ENCODE measurements around the gene SHROOM3. TPM values are rescaled to one million over a fixed set of nuclear protein-coding genes. Genes with fewer than 3 reads are reported as not detected.

Gene SHROOM3
- total RNA-seq, 1 donor from 2014 or later: 42.7 TPM

GRCh38 chr4:76441881-76442280 lies 6.9 kb downstream of the SHROOM3 start:
- peaks cover 18% of the 10 kb centered on the region for H3K4me1 Mint-ChIP-seq (ENCODE audit: low read depth)
- no peak for TF ChIP-seq CTCF (IDR thresholded peaks at IDR 0.05)
- H3K36me3 Mint-ChIP-seq (ENCODE audit: low read depth): peaks cover 2% of the 10 kb centered on the region
- no peak for DNase-seq (ENCODE audit: low spot score)
- no peak overlapping the region for H3K4me3 Mint-ChIP-seq (ENCODE audit: unreplicated experiment)
- no peak overlapping the region for H3K27ac Mint-ChIP-seq (ENCODE audit: unreplicated experiment)
- no peaks in the 10 kb centered on the region for H3K27me3 Mint-ChIP-seq (ENCODE audit: low read depth)
- peaks cover 7% of the 10 kb centered on the region for H3K9me3 Mint-ChIP-seq (ENCODE audit: low read depth)

GRCh38 chr4:76442807-76443206 lies 7.8 kb downstream of the SHROOM3 start:
- H3K9me3 Mint-ChIP-seq (ENCODE audit: low read depth): peaks cover 7% of the 10 kb centered on the region
- H3K36me3 Mint-ChIP-seq (ENCODE audit: low read depth): peaks cover 2% of the 10 kb centered on the region
- H3K4me1 Mint-ChIP-seq (ENCODE audit: low read depth): peaks cover 21% of the 10 kb centered on the region

GRCh38 chr4:76443376-76443775 lies 8.3 kb downstream of the SHROOM3 start:
- peaks cover 2% of the 10 kb centered on the region for H3K36me3 Mint-ChIP-seq (ENCODE audit: low read depth)
- no peak overlapping the region for H3K27ac Mint-ChIP-seq (ENCODE audit: unreplicated experiment)
- DNase-seq (ENCODE audit: low spot score): no peak
- H3K27me3 Mint-ChIP-seq (ENCODE audit: low read depth): no peaks in the 10 kb centered on the region
- peaks cover 27% of the 10 kb centered on the region for H3K4me1 Mint-ChIP-seq (ENCODE audit: low read depth)
- H3K9me3 Mint-ChIP-seq (ENCODE audit: low read depth): peaks cover 6% of the 10 kb centered on the region
- no peak overlapping the region for H3K4me3 Mint-ChIP-seq (ENCODE audit: unreplicated experiment)
- no peak for TF ChIP-seq CTCF (IDR thresholded peaks at IDR 0.05)

More at GRCh38 chr4:76442807-76443206, 7.8 kb downstream of the SHROOM3 start:
- Mint-ChIP-seq H3K27me3 (ENCODE audit: low read depth) (no peaks in the 10 kb centered on the region), H3K27ac (ENCODE audit: unreplicated experiment) (no peak overlapping the region), H3K4me3 (ENCODE audit: unreplicated experiment) (no peak overlapping the region)
- no peak for DNase-seq (ENCODE audit: low spot score)
- no peak for TF ChIP-seq CTCF (IDR thresholded peaks at IDR 0.05)

- Mint-ChIP-seq H3K4me3 (ENCODE audit: unreplicated experiment) (no peak overlapping the region), H3K27ac (ENCODE audit: unreplicated experiment) (no peak overlapping the region), H3K9me3 (ENCODE audit: low read depth) (no peaks in the 10 kb centered on the region), H3K36me3 (ENCODE audit: low read depth) (peaks cover 2% of the 10 kb centered on the region), H3K4me1 (ENCODE audit: low read depth) (peaks cover 51% of the 10 kb centered on the region), H3K27me3 (ENCODE audit: low read depth) (no peaks in the 10 kb centered on the region)
- no peak for DNase-seq (ENCODE audit: low spot score)
- TF ChIP-seq CTCF (IDR thresholded peaks at IDR 0.05): no peak
These were observed 10.9 kb downstream of the SHROOM3 start for GRCh38 chr4:76445911-76446310.

GRCh38 chr4:76447393-76447851 lies 12.4 kb downstream of the SHROOM3 start:
- Mint-ChIP-seq H3K27me3 (ENCODE audit: low read depth) (no peaks in the 10 kb centered on the region), H3K9me3 (ENCODE audit: low read depth) (no peaks in the 10 kb centered on the region), H3K27ac (ENCODE audit: unreplicated experiment) (peak overlapping the region; percentile 72), H3K4me3 (ENCODE audit: unreplicated experiment) (no peak overlapping the region), H3K4me1 (ENCODE audit: low read depth) (peaks cover 51% of the 10 kb centered on the region), H3K36me3 (ENCODE audit: low read depth) (no peaks in the 10 kb centered on the region)
- no peak for DNase-seq (ENCODE audit: low spot score)
- TF ChIP-seq CTCF (IDR thresholded peaks at IDR 0.05): no peak

Measured in chondrocyte (in vitro differentiated cells).